ENCODE data around the gene ZNF324.

Gene ZNF324

DNA sequence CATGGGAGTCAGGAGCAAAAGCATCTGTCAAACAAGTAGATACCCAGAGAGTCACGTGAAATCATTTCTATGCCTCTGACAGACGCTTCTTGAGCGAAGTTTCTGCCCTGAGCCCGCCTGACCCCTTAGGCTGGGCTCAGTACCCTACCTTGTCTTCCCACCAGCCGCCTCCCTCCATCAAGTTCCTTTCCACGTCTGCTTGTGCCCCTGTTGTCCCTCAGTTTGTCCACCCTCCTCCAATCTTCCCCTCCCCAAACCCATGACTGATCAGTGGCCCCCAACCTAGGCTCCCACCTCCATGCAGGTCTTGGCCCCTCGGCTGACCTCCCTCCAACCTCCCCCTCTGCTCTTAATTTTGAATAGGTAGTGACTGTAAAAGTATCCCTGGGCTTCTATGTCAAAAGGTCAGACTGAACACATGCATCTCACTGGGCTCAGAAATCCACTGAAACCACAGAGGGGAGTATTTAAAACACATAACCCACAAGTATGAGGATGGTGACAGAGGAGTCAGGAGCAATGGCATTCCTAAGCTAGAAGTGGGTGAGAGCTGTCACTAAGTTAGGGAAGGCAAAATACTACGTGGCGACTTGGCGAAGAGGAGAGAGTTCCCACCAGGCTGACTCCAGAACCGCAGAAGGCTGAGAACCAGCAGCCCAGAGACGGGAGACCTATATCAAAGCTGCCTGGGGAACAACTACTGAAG lies 7.6 kb downstream of the ZNF324 start:
- DNase-seq (ENCODE audit: extremely low spot score) = no peak
- POLR2A ChIA-PET = interaction anchor here (0.6 kb wide), 1 partner anchor 10 kb away, joined by 4 read pairs; no protein-coding TSS in a partner anchor
- TF ChIP-seq, protein P1, sequence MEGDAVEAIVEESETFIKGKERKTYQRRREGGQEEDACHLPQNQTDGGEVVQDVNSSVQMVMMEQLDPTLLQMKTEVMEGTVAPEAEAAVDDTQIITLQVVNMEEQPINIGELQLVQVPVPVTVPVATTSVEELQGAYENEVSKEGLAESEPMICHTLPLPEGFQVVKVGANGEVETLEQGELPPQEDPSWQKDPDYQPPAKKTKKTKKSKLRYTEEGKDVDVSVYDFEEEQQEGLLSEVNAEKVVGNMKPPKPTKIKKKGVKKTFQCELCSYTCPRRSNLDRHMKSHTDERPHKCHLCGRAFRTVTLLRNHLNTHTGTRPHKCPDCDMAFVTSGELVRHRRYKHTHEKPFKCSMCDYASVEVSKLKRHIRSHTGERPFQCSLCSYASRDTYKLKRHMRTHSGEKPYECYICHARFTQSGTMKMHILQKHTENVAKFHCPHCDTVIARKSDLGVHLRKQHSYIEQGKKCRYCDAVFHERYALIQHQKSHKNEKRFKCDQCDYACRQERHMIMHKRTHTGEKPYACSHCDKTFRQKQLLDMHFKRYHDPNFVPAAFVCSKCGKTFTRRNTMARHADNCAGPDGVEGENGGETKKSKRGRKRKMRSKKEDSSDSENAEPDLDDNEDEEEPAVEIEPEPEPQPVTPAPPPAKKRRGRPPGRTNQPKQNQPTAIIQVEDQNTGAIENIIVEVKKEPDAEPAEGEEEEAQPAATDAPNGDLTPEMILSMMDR (IDR thresholded peaks at IDR 0.05; ENCODE audit: control extremely low read depth, extremely low read depth, low read depth, missing control alignments) = no peak
- CTCF ChIA-PET = interaction anchor here (1.1 to 1.7 kb wide), 4 partner anchors 8 to 45 kb away, joined by 3 read pairs; partner anchors contain the start of gene ZBTB45

DNA sequence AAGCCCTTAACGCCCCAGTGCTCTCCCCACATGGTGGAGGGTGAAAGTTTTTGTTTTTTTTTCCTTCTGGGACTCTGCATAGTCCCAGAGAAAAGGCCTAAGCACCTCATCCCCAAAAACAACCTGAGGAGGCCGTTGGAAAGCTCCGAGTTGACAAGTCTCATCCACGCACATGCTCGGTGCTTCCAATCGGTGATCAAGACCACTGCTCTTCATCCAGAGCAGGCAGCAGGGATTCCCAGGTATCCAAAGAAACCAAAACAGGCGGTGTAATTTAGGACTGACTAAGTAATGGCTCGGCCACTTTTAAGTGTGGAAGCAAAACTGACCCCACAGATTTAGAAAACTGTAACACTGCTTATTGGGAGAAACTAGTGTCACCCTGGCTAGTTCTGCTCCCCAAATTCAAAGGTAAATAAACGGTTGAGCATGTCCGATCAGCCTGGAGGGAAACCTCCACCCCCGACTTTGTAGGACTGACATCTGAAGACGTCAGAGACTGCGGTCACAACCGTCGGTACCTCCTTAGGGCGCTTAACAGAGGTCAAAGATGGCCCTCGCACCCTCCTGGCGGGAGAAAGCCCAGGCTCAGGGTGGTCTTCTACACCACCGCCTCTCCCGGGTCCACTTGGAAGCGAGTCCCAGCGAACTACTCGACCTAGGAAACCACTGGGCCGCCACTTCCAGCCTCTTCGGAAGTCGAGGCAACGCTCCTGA lies 8.3 kb downstream of the ZNF324 start:
- TF ChIP-seq, protein P1 (IDR thresholded peaks at IDR 0.05; ENCODE audit: control extremely low read depth, extremely low read depth, low read depth, missing control alignments) = no peak
- no peak for DNase-seq (ENCODE audit: extremely low spot score)
- CTCF ChIA-PET = interaction anchor here (1.2 to 1.7 kb wide), 3 partner anchors 9 to 45 kb away, joined by 3 to 4 read pairs (median 3); partner anchors contain the start of gene ZBTB45
- POLR2A ChIA-PET = no interaction called here

DNA sequence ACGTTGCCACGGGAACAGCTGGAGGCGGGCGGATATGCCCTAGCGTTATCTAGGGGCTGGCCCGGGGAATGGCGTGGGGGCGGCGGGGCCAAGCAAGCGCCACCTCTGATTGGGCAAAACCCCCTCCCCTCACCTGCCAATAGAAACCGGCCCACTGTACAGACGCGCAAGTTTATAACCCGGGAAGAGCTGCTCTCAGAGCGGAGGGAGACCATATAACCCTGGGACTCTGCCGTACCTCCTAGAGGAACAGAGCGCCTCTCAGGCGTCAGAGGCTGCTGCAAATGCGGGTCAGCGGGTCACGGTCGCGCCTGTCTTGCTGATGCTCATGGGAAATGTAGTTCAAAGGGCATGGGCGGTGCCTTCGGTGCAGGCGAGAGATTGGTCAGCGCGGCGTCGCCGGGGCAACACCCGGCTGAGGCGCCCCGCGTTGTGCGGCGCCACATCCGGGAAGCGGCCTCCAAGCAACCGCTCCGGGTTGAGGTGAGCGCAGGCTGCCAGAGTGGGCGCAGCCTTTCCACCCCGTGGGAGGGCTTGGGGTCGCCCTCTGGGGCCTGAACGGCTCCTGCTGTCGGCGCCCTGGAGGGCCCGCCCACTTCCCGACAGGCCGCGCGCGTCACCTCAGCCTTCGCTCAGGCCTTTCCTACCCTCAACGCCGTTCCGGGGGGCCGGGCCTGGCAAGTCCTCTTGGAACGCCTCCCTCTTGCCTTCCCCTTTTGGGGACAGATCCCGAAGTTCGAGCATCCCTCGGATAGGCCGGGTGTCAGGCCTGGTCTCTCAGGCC lies 9.0 kb downstream of the ZNF324 start, which contains the start of gene ZNF446:
ZNF446 (plus strand) TSS at position 639 of the 784 bp plus-strand sequence. CDS start 867 bp downstream, outside the sequence.
- POLR2A ChIA-PET = no interaction called here
- DNase-seq (ENCODE audit: extremely low spot score) = peak; percentile 95
- CTCF ChIA-PET = interaction anchor here (1.2 to 1.7 kb wide), 3 partner anchors 10 to 44 kb away, joined by 3 to 4 read pairs (median 3); partner anchors contain the start of gene ZBTB45
- TF ChIP-seq, protein P1 (IDR thresholded peaks at IDR 0.05; ENCODE audit: control extremely low read depth, extremely low read depth, low read depth, missing control alignments) = no peak

DNA sequence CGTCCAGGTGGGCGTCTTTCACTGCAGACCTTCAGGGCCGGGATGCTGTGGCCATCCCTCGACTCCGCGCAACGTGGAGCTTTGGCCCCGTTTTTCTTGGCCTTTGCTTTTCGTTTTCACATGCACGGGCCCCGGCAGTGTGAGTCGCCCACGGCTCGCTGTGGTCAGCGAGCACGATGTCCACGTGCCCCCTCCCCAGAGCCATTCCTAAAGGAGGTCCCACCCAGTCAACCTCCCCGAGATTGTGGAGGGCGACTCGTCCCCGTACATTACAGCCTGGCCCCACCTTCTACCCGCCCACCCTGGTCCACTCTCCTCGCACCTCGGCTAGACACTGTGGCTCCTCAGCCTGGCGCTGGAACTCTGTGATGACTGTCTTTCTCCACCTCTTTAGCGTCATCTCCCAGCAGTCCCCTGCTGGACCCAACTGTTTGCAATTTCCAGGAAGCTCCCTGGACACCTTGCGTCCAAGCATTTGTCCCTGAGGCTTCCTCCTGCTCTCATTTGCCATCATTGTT lies 9.7 kb downstream of the ZNF324 start:
- POLR2A ChIA-PET = no interaction called here
- TF ChIP-seq, protein P1 (IDR thresholded peaks at IDR 0.05; ENCODE audit: control extremely low read depth, extremely low read depth, low read depth, missing control alignments) = no peak
- CTCF ChIA-PET = interaction anchor here (1.7 kb wide), 1 partner anchor 12 kb away, joined by 3 read pairs; no protein-coding TSS in a partner anchor
- peak; percentile 29 for DNase-seq (ENCODE audit: extremely low spot score)

DNA sequence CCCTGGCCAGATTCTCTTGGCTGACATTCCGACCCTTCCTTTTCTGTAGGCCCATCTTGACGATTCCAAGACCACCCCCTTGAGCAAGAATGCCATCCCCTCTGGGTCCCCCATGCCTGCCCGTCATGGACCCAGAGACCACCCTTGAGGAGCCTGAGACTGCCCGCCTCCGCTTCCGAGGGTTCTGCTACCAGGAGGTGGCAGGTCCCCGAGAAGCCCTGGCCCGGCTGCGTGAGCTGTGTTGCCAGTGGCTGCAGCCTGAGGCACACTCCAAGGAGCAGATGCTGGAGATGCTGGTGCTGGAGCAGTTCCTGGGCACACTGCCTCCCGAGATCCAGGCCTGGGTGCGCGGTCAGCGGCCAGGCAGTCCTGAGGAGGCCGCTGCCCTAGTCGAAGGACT lies 10.2 kb downstream of the ZNF324 start:
- POLR2A ChIA-PET = no interaction called here
- TF ChIP-seq, protein P1 (IDR thresholded peaks at IDR 0.05; ENCODE audit: control extremely low read depth, extremely low read depth, low read depth, missing control alignments) = no peak
- CTCF ChIA-PET = interaction anchor here (1.7 kb wide), 1 partner anchor 12 kb away, joined by 3 read pairs; no protein-coding TSS in a partner anchor
- no peak for DNase-seq (ENCODE audit: extremely low spot score)

Measured in GM10248 (cell line).